Measurements from ENCODE around the gene TEAD2. TPM values are rescaled to one million over a fixed set of nuclear protein-coding genes. Genes with fewer than 3 reads are reported as not detected.

TEAD2 gene
- total and polyA plus RNA-seq, 9 of the 15 experiments (the other 6 are each of a cell fraction or from before 2014, with no cell fraction given) = 1.6 to 27.0 (median 13.9) TPM

DNA sequence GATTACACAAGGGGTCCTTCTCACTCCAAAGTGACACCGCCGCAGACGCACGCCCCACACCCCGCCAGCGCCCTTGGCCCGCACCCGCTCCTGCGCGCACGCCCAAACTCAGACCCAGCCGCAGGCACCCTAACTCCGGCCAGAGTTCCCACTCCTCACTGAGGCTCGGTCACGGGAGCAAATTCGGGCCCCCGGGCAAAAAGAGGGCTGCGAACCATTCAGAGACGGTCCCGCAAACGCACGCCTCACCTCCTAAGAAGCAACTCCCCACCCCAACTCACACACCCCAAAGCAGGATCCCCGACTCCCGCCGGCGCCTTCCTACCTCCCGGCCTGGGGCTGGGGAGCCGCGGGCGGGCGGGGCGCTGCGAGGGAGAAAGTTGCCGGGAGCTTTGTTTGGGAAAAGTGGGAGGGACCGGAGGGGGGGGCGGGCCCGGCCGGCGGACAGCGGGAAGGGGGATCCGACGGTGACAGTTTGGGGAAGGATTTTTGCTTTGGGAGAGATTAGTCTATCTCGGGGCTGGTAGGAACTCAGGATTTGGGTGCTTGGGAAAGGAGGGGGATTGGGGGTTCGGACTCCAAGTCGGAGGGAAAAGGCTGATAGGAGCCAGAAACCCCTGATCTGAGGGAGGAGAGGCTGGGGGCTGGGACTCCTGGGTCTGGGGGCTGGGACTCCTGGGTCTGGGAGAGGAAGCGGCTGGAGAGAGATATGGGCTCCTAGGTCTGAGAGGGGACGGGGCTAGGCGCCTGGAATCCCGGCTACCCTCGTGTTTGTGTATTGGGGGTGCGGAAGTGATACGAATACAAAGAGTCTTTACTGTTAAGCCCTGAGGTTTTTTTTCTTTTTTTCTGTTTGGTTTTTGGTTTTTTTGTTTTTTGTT, at the start of gene TEAD2 (continued):
- TF ChIP-seq RBBP5 (IDR thresholded peaks at IDR 0.05; ENCODE audit: borderline replicate concordance, insufficient read depth, low read length, poor library complexity, severe bottlenecking) (no peak), EP400 (IDR thresholded peaks at IDR 0.05) (0 out of 2 replicates have a peak, but pooled peaks have one; percentile 14), ZBTB7A (IDR thresholded peaks at IDR 0.05; ENCODE audit: borderline replicate concordance, control insufficient read depth, low read depth, low read length) (peak; percentile 27; the same call in 1 of the 2 replicates), TBP (optimal IDR thresholded peaks at IDR 0.05; ENCODE audit: low read depth, low read length) (peak; percentile 4), KLF6 (CRISPR knock-in tag; IDR thresholded peaks at IDR 0.05; ENCODE audit: borderline replicate concordance) (no peak), ZC3H11A (IDR thresholded peaks at IDR 0.05; ENCODE audit: low read depth, low read length) (no peak), POLR2G (IDR thresholded peaks at IDR 0.05; ENCODE audit: low read depth, low read length) (peak; percentile 79), HNRNPLL (IDR thresholded peaks at IDR 0.05; ENCODE audit: low read depth, low read length, poor library complexity, severe bottlenecking) (peak; percentile 33), RCOR1 (IDR thresholded peaks at IDR 0.05; ENCODE audit: borderline replicate concordance in 1 of 2, low read depth in 2 of 2, low read length in 2 of 2) (no peak), KDM5B (IDR thresholded peaks at IDR 0.05; ENCODE audit: insufficient replicate concordance, low read depth, low read length) (no peak), SMAD3 (CRISPR knock-in tag; conservative IDR thresholded peaks at IDR 0.05) (no peak), ZNF384 (IDR thresholded peaks at IDR 0.05; ENCODE audit: low read depth, low read length) (0 out of 2 replicates have a peak, but pooled peaks have one; percentile 29), RB1 (IDR thresholded peaks at IDR 0.05; ENCODE audit: low read depth) (peak; percentile 52; the same call in 1 of the 2 replicates), ZNF785 (CRISPR knock-in tag; IDR thresholded peaks at IDR 0.05) (no peak)
- TF ChIP-seq, protein P1, sequence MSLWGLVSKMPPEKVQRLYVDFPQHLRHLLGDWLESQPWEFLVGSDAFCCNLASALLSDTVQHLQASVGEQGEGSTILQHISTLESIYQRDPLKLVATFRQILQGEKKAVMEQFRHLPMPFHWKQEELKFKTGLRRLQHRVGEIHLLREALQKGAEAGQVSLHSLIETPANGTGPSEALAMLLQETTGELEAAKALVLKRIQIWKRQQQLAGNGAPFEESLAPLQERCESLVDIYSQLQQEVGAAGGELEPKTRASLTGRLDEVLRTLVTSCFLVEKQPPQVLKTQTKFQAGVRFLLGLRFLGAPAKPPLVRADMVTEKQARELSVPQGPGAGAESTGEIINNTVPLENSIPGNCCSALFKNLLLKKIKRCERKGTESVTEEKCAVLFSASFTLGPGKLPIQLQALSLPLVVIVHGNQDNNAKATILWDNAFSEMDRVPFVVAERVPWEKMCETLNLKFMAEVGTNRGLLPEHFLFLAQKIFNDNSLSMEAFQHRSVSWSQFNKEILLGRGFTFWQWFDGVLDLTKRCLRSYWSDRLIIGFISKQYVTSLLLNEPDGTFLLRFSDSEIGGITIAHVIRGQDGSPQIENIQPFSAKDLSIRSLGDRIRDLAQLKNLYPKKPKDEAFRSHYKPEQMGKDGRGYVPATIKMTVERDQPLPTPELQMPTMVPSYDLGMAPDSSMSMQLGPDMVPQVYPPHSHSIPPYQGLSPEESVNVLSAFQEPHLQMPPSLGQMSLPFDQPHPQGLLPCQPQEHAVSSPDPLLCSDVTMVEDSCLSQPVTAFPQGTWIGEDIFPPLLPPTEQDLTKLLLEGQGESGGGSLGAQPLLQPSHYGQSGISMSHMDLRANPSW (CRISPR knock-in tag; IDR thresholded peaks at IDR 0.05) = 0 out of 2 replicates have a peak, but pooled peaks have one; percentile 25
- TF ChIP-seq, protein P2, sequence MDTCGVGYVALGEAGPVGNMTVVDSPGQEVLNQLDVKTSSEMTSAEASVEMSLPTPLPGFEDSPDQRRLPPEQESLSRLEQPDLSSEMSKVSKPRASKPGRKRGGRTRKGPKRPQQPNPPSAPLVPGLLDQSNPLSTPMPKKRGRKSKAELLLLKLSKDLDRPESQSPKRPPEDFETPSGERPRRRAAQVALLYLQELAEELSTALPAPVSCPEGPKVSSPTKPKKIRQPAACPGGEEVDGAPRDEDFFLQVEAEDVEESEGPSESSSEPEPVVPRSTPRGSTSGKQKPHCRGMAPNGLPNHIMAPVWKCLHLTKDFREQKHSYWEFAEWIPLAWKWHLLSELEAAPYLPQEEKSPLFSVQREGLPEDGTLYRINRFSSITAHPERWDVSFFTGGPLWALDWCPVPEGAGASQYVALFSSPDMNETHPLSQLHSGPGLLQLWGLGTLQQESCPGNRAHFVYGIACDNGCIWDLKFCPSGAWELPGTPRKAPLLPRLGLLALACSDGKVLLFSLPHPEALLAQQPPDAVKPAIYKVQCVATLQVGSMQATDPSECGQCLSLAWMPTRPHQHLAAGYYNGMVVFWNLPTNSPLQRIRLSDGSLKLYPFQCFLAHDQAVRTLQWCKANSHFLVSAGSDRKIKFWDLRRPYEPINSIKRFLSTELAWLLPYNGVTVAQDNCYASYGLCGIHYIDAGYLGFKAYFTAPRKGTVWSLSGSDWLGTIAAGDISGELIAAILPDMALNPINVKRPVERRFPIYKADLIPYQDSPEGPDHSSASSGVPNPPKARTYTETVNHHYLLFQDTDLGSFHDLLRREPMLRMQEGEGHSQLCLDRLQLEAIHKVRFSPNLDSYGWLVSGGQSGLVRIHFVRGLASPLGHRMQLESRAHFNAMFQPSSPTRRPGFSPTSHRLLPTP (IDR thresholded peaks at IDR 0.05; ENCODE audit: borderline replicate concordance, extremely low read depth, insufficient read length) = no peak
- TF ChIP-seq, protein P3, sequence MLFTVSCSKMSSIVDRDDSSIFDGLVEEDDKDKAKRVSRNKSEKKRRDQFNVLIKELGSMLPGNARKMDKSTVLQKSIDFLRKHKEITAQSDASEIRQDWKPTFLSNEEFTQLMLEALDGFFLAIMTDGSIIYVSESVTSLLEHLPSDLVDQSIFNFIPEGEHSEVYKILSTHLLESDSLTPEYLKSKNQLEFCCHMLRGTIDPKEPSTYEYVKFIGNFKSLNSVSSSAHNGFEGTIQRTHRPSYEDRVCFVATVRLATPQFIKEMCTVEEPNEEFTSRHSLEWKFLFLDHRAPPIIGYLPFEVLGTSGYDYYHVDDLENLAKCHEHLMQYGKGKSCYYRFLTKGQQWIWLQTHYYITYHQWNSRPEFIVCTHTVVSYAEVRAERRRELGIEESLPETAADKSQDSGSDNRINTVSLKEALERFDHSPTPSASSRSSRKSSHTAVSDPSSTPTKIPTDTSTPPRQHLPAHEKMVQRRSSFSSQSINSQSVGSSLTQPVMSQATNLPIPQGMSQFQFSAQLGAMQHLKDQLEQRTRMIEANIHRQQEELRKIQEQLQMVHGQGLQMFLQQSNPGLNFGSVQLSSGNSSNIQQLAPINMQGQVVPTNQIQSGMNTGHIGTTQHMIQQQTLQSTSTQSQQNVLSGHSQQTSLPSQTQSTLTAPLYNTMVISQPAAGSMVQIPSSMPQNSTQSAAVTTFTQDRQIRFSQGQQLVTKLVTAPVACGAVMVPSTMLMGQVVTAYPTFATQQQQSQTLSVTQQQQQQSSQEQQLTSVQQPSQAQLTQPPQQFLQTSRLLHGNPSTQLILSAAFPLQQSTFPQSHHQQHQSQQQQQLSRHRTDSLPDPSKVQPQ (CRISPR knock-in tag; IDR thresholded peaks at IDR 0.05; ENCODE audit: borderline replicate concordance) = no peak

Measured in K562 (cell line).